ENCODE data around the gene TIMP4.

TIMP4 gene

DNA sequence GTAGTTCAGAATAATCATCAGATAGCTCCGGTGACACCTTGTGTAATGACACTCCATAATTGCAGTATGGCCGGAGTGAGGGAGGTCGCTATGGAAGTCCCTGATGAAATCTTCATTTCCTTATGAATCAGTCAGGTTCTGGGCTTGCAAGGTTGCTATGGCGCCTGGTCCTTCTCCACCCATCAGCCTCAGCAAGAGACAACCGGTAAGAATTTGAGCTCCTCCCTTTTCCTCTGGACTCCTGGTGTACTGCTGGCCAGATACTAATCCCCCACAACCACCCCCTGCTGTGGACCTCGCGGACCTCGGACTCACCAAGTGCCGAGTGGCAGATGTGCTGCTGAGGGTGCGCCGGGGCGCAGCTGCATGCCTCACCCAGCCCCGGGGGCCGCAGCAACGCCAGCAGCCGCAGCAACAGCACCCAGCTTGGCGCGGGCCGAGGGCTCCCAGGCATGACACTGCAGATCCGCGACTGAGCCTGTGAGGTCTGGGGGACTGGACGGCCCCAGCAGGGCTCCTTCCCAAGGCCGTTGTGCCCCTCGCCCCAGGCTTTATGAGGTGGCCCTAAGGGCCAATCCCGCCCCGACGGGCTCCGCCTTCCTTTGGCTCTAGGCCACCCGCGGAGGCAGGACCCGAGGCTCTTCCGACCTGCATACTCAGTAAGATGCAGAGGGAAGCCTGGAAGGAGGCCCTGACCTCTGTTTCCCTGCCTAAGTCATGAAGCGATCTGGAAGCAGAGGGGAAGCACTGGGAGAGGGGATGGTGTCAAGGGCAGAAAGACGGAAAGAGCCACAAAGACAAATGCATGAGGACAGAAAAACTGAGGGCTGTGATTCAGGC, at the start of gene TIMP4:
TIMP4 (minus strand) TSS at position 526 of the 840 bp plus-strand sequence; CDS start at position 454, 72 bp downstream.
- DNase-seq = no peak

DNA sequence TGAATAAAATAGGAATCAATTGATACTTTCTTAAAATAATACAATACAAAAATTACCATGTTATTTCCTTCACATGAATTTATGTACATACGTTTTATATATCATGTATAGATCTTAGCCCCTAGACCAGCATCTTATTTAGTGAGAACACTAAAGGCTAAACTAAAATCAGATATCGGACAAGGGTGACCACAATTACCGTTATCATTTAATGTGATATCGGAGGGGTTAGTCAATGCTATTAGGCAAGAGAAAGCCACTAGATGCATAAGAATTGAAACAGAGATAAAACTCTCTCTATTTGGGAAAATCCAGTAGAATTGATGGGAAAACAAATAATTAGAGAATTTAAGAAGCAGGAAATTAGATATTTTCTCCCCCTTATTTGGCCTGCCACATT, 46.5 kb upstream of the TIMP4 start:
- no peak for DNase-seq

DNA sequence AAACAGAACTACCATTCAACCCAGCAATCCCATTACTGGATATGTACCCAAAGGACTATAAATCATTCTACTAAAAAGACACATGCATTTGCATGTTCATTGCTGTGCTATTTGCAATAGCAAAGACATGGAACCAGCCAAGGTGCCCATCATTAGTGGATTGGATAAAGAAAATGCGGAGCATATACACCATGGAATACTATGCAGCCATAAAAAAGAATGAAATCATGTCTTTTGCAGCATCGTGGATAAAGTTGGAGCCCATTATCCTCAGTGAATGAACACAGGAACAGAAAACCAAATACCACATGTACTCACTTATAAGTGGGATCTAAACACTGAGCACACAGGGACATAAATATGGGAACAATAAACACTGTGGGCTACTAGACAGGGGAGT, 43.1 kb upstream of the TIMP4 start:
- no peak for DNase-seq

DNA sequence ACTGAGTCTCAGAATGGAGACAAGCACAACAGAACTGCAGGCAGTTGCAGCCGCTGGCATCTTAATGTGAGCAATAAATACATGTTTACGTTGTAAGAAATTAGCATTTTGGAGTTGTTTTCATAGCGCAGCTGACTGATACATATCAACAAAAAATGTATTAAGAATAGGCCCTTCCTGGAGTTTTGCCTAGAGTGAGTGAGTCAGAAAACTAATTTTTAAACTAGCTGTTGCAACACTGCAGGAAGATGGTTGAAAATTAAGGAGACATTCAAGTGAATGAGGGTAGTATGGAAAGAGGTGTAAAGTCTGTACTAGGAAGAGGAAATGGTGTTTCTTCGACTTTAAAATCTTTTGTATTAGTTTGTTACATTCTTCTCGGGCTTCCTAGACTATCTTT, 39.6 kb upstream of the TIMP4 start:
- DNase-seq = no peak

DNA sequence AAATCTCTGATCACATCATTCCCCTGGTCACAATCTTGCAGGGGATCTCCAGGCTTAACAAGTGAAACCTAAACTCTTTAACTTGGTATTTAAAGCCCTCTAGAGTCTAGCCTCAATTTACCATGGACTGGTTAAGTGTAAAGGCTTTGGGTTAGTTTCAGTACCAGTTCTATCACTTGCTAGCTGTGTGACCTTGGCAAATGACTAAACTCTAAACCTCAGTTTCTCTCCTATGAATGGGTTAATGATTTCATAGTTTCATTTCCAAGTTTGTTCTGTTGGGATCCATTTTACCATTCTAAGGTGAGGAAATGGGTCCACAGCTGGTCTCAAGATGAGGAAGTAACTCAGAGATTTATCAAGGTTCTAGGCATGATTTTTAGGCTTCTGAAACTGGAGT, 38.8 kb upstream of the TIMP4 start:
- DNase-seq = no peak

DNA sequence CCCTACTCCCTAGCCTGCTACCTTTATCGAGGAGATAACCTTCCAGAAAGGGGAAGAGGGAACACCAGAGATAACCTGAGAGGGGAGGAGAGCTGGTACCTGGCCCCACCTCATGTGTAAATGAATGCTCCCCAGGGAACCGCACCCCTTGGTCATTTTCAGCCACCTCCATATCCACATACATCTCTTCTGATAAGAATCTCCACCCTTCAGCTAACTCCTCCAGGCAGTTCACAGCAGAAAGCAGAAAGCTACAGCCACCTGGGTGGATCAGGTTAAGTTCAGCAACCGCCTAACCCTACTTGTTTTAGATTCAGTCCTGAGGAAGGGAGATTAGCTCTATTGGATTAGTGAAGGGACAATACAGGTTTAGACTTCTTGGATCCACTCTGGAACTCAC, 38.0 kb upstream of the TIMP4 start:
- DNase-seq = no peak

DNA sequence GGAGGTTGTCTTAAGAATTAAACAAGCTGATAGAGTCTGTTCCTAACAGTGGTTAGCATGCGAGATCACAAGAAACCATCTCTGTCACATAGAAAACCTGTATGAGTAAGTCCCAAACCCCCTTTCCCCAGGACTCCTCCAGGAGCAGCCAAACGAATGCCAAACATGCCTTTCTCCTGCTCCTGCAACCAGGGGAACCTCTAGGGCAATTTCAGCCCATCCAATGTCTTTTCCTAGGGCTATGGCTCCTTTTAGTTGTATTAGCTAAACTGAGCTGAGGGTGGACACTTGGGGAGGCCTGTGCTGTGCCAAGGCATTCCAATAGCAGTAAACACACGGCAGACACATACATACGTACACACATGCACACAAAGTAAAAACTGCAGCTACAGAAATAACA, 36.5 kb upstream of the TIMP4 start:
- no peak for DNase-seq

DNA sequence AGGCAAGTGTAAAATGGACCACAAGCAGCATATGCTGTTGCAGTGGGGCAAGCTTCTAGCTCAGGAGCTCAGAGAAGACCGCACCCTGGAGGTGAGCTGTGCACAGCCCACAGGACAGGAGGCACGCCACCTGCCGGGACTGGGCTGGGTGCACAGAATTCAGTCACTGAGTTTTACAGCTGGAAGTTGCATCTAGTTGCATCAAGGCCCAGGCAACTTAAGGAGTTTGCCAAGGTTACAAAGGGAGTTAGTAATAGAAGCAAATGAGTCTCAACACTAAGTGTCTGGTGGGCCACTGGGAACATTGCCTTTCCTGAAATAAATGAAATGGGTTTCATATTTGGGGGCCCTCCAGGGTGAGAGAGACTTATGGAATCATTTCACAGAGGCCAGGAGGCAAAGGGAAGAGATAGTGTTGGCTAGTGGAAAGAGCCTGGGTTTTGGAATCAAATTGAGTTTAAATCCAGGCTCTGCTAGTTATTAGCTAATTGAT, 36.0 kb upstream of the TIMP4 start:
- DNase-seq = no peak

DNA sequence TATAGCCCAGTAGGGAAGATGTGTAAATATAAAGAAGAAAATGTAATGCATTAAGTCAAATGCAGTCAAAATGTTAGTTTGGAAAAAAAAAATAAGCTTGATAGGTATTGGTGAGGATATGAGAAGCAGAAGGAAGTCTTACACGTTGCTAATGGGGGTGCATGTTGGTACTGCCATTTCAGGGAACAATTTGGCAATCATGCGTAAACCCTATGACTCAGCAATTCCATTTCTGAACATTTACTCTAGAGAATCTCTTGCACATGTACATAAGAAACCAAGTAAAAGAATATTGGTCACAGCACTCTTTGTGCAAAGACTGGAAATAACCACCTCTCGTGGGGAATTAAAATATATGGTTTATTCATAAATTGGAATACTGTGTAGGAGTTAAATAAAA, 35.5 kb upstream of the TIMP4 start:
- DNase-seq = no peak

DNA sequence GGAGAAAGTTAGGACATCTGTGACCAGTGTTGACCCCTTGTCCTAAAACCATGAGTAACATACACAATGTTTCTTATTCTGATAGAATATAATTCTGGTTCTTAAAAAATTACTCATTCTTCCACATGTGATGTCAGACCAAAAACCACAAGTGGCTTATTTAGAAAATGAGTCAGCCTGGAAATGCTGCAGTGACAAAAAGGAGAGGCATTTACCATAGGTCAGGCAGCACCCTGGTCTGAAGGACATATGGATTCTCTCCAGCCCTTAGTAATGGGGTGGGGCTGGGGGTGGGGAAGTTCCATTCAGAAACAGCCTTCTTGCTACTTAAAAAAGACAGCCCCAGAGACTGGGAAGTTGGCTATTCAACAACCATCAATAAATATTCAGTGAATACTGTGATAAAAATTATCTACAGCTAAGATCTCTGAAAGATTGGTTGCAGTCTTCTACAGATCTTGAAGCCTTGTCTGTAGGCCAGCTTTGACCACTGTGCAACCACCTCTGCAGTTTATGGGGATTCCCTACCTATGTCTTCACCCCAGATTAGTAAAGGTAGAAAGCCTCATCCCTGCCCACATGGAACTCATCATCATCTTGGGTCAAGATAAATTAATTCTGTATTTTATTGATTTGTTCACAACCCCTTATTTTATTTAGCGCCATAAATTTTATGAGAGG, 34.9 kb upstream of the TIMP4 start:
- no peak for DNase-seq

DNA sequence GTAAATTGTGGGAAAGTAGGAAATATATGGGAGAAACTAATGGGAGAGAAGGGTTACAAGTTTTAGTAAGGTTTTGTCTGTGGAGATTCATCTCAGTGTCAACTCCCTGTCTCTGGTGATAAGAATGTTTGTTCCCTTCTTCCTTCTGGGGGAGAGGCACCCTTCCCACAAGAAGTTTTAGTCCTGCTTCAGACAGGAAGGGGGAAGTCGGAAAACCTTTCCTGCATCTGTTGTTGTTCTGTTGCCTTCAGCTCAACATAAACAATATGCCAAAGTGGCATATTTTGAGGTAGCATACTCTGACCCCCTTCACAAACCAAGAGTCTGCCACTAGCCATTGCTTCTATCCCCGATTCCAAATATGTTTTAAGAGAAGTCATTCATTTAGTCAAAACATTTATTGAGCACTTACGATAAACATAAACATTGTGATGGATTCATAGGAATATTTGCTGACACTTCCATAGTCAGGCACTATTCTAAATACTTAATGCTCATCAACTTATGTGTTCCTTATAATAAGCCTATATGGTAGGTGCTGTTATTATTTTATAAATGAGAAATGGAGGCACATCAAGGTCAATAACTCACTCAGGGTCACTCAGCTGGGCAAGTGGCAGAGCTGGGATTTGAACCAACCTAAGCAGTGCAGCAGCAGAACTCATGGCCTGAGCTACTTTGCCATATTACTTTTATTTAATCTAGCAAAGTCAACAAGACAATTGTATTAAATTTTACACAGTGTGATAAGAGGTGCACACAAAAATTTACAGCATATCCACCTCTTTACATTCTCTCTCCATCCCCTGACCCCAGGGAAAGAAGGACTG, 34.2 kb upstream of the TIMP4 start:
- no peak for DNase-seq

DNA sequence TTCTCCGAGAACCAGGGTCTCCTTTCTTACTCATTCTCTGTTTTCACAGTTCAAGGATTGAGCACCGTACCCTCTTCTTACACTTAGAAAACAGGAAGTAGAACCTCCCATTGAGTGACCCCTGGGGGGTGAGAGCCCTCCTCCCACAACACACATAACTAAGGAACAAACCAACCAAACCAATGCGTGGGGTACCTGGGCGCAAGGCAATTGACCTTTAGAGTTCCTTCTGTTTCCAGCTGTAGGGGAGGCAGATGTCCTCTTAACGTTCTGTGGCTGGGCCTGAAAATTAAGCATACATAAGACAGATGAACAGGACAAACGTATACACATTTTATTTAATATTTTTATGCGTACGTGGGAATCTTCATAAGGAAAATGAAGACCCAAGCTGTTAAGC, 33.5 kb upstream of the TIMP4 start:
- DNase-seq = no peak

DNA sequence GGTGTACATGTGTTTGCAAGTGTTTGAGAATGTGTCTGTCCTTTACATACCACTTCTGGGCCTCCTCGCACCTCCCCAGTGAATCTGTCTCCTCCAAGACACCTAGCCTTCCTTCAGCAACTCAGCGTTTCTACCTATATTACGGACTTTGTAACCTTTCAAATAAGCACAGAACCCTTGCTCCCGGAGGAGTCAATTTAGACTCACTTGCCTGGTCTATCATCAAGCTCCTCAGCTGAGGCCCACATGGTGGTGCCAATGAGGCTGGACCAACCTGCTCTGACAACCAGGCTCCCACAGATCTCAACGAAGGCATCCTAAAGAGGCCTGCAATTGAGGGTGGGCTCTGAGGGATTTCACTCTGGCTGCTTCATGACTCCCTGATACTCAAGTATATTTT, 32.8 kb upstream of the TIMP4 start:
- no peak for DNase-seq

DNA sequence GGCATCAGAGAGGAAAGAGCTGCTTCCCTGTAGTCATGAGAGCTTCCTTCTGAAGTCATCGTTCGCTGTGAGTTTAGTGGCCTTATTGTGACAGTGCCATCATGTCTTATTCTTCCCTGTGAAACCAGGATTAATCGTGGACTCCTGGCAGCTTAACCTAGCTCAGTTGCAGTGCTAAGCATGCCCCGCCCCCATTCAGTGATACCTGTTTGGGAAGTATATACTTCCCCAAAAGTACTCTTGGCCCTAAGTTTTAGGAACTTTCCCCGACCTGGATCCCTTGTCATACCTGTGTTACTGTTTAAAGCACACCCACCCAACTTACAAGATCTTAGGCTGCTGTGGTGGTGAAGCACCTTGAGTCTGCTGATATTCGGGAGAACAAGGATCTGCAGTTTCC, 32.1 kb upstream of the TIMP4 start:
- DNase-seq = no peak

DNA sequence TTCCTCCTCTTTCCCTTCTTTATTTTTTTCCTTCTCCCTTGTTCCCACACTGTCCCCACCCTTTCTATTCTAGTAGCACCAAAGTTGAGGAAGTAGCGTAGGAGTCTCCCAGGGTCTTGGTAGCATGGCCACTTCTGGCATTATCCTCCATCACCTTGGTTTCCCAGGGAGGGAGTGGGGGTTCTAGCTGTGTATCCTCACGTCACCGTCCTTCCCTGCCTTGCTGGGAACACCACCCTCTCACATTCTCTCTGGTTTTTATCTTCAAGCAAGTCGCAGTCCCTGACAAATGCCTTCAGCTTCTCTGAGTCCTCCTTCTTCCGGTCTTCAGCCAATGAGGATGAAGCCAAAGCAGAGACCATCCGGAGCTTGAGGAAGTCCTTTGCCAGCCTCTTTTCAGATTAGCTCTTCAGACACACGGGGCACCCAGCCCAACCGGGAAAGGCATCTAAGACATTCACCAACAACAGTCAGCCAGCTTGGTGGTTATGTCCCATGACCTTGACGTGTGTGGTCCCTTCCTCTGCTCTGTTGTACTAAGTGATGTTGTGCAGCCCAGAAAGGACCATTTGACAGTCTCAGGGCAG, 31.6 kb upstream of the TIMP4 start:
- DNase-seq = no peak

DNA sequence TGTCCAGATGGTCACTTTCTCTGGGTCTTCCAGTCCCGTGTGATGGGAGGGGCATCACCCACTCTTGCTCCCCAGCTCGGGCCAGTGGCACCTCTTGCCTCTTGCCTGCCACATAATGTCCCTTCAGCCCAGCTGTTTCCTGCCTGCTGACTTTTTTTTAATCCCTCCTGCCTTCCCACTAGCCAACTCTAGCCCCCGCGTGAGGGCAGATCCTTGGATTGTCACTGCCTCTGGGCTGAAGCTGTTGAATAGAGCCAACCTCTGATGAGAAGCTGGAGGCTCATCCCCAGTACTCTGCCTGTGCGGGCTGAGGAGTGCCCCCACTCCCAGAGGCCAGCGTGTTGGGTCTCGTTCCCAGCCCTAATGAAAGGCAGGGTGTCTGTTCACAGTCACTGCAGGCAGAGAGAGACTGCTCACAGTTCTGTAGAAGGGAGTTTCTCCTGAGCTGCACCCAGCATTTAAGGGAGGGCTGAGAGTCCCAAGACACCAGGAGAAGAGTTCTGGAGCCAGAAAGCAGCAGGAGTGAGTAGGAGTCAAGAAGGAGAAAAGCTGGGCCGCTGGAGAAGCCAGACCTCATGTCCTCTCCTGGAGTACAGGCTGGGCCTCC, 30.1 kb upstream of the TIMP4 start:
- no peak for DNase-seq

DNA sequence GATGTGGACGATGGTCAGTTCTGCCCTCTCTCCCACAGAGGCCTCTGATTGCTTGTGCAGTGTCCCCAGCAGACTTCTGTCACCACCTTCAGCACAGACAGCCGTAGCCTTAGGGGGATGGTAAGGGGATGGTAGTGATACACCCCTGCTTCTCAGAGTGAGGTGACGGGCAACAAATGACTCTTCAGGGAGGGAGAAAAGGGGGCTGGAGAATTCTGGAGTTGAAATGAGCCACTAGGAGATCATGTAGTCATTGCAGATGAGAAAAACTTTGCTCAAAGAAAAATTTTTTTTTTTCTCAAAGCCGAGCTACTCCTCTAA, 29.6 kb upstream of the TIMP4 start:
- no peak for DNase-seq

DNA sequence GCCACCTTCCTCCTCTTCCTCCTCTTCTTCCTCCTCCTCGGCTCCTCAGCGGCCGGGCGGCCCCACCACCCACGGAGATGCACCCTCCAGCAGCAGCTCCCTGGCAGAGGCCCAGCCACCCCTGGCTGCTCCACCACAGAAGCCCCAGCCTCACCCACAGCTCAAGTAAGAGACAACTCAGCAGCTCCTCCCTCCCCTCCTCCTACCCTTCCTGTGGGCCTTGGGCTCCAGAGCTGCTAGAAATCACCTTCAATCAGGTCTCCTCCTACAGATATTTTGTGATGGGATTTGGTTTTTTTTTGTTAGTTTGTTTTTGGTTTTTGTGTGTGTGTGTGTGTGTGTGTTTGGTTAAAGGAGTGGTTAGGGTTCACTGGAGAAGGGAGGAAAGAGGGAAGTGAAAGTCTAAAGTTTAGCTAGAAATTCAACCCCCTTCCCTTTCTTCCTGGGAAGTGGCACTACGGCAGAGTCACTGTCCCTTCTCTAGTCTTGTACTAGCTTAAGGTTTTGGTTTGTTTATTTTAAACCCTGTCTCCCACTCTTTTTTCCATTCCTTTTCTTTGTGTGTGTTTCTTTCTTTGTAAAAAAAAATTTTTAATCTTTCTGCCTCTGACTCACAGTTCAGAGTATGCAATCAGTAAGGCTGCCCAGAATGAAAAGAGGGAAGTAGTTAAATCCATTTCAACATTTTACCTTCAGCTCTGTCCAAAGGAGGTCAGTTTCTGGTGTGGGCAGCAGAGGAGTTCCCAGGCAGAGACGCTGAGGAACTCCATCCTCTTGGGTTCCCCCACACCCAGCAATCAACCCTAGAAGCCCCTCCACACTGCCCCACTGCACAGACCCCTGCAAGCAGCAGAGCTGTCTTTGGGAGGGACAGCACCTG, 29.0 kb upstream of the TIMP4 start:
- DNase-seq = no peak

DNA sequence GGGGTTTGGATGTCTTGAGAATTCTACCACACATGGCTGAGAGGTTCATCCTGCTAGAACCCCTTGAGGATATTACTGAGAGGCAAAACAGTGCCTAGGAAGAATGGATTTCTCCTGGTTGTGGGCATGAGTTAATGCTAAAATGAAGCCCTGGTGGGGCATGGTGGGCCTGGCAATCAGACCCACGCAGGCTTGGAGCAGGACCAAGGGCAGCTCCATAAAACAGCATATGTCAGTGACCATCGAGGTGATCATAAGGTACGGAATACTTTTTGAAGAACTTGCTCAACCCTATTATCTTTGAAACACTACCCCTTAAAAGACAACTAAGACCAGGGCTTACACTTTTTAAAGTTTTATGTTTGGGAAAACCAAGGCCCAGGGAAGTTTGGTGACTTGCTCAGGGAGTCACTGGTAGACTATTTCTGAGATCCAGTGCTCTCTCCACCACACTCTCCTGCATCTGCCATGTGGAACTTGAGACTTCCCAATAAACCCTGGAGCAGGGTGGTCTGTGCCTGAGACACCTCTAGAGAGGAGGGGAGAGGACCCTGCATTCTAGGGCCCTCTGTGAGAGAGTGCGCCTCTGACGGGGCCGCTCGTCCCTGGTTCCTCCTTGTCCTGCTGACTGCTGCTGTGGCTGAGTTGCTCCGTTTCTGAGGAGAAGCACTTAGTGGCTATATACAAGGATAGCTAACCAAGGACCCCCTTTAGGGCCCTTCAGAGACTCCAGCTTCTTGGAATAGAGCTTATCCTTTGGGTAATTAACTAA, 28.0 kb upstream of the TIMP4 start:
- no peak for DNase-seq

DNA sequence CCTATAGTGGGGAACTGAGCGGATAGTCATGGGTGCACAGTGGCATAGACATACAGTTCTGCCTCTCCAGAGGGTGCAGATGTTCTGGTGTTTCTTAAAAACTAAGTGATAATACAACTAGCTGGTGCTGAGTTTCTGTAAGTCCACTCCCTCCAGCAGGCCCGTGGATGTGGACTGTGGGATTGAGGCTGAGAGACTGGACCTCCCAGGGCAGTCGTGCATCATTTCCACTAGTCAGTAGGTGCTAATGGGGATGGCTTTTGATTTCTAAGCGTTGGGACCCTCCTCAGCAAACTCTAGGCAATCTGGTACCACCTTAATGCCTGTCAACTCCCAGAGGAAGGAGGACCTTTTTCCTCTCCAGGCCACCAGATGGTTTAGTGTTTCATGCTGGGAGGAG, 27.3 kb upstream of the TIMP4 start:
- DNase-seq = no peak

DNA sequence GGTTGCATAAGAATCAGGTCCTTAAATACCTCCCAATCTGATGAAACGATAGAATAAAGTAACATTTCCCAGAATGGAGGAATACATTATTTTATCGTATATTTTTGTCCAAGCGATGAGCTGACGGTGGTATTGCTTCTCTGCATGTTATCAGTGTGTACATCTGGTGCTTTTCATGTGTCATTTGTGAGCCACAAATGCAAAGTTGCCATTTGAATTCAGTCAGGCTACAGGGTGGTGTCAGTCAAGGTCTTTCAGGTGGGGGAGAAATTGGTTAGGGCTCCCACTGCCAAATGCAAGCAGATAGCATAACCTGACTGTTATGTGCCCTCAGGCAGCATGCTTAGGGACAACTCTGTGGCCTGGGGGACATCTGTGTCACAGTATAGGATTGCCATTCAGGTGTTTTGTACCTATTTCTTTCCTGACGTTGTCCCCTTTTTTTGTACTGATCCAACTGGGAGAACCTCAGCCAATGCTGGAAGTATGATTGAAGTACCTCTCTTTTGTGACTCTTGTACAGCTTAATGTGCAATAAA, 26.5 kb upstream of the TIMP4 start:
- DNase-seq = no peak

Measured in NCI-H2107 (cell line).